ENCODE results near the gene MYO15A. TPM values are rescaled to one million over a fixed set of nuclear protein-coding genes. Genes with fewer than 3 reads are reported as not detected.

The MYO15A gene
- total RNA-seq, 2 donors from 2014 or later, result 0.32 to 8.3 TPM

DNA sequence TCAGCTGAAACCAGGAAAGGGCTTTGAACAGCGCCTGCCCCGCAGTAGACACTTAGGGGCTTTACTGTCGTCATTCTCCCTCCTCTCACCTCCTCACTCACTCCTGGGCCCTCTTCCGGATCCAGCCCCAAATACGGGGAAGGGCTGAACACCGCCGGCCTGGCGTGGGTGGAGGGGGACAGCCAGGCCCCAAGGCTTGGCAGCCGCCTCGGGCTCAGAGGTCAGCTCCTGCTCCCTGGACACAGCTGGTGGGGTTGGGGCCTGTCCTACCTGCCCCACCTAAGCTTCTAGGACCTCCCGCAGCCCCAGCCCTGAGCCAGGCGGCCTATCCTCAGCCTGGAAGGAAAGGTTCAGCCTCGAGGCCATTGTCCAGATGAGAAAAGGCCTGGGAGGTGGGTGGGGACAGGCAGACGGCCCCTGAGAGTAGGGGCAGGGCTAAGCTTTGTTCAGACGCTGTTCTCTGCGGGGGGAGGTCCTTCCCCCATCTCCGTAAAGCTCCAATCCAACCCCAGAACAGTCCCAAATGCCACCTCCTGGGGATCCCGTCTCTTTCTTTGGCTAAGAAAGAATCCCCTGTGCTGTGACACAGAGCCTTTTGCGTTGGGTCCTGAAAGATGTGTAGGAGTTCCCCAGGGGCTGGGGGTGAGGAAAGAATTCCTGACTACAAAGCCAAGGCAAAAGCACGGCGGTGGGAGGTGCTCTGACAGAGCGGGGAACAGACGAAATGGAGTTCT lies 116.0 kb downstream of the MYO15A start:
- no peaks in the 10 kb centered on the region for H3K9me3 ChIP-seq
- TF ChIP-seq, protein P1, sequence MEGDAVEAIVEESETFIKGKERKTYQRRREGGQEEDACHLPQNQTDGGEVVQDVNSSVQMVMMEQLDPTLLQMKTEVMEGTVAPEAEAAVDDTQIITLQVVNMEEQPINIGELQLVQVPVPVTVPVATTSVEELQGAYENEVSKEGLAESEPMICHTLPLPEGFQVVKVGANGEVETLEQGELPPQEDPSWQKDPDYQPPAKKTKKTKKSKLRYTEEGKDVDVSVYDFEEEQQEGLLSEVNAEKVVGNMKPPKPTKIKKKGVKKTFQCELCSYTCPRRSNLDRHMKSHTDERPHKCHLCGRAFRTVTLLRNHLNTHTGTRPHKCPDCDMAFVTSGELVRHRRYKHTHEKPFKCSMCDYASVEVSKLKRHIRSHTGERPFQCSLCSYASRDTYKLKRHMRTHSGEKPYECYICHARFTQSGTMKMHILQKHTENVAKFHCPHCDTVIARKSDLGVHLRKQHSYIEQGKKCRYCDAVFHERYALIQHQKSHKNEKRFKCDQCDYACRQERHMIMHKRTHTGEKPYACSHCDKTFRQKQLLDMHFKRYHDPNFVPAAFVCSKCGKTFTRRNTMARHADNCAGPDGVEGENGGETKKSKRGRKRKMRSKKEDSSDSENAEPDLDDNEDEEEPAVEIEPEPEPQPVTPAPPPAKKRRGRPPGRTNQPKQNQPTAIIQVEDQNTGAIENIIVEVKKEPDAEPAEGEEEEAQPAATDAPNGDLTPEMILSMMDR (IDR thresholded peaks at IDR 0.05), result no peak
- TF ChIP-seq POLR2A (IDR thresholded peaks at IDR 0.05) (no peak), POLR2AphosphoS5 (IDR thresholded peaks at IDR 0.05) (no peak)
- no peaks in the 10 kb centered on the region for H3K36me3 ChIP-seq
- WGBS, result 47% methylated on average over 23 of the region's 23 CpGs
- H3K27me3 ChIP-seq (replicated peaks; ENCODE audit: insufficient read depth), result no peaks in the 10 kb centered on the region
- intact Hi-C loops (cut with DNase I), result no loop called here
- no peak for DNase-seq (ENCODE audit: low spot score)
- no peaks in the 10 kb centered on the region for H3K4me1 ChIP-seq (replicated peaks)
- peak overlapping the region in 1 of 2 donors; percentile 13 for H3K27ac ChIP-seq
- peak overlapping the region; percentile 16 to 27 for H3K4me3 ChIP-seq

DNA sequence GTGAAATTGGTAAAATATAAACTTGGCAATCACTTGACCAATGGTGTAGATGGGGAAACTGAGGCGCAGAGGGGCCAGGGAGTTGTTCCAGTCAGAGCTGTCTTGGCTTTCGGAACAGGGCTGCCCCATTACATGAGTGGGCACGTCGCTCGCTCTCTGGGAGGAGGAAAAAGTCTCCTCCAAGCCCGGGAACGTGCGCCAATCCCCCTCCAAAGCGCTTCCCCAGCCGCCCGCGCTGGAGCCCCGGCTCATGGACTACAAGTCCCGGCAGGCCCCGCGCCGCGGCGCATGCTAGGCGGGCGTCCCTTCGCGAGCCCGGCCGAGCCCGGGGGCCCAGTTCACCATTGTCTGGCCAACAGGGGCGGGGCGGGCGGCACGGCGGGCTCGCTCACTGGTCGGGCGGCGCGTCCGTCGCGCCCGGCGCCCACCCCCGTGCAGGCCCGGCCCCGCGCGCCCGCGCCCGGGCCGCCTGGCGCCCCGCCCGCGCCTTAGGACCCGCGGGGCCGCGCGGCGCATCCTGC lies 116.6 kb downstream of the MYO15A start, which contains the start of gene LLGL1:
Gene LLGL1, plus strand, starts transcription at position 515 of the 521 bp plus-strand sequence. CDS start 48 bp downstream, outside the sequence.
- Histone ChIP-seq H3K36me3 (no peaks in the 10 kb centered on the region), H3K4me3 (peak within 1 kb of the TSS; percentile 53 to 57), H3K9me3 (no peaks in the 10 kb centered on the region), H3K27me3 (replicated peaks; ENCODE audit: insufficient read depth) (no peaks in the 10 kb centered on the region), H3K4me1 (replicated peaks) (no peaks in the 10 kb centered on the region), H3K27ac (peak within 1 kb of the TSS in 1 of 2 donors; percentile 13)
- intact Hi-C loops (cut with DNase I), result no loop called here
- WGBS, result under 1% methylated on average over 26 of the region's 60 CpGs
- peak; percentile 95 for DNase-seq (ENCODE audit: low spot score)
- TF ChIP-seq, protein P1 (IDR thresholded peaks at IDR 0.05), result peak in 1 of 4 experiments; percentile 15
- TF ChIP-seq POLR2A (IDR thresholded peaks at IDR 0.05) (no peak), POLR2AphosphoS5 (IDR thresholded peaks at IDR 0.05) (peak; percentile 76)

DNA sequence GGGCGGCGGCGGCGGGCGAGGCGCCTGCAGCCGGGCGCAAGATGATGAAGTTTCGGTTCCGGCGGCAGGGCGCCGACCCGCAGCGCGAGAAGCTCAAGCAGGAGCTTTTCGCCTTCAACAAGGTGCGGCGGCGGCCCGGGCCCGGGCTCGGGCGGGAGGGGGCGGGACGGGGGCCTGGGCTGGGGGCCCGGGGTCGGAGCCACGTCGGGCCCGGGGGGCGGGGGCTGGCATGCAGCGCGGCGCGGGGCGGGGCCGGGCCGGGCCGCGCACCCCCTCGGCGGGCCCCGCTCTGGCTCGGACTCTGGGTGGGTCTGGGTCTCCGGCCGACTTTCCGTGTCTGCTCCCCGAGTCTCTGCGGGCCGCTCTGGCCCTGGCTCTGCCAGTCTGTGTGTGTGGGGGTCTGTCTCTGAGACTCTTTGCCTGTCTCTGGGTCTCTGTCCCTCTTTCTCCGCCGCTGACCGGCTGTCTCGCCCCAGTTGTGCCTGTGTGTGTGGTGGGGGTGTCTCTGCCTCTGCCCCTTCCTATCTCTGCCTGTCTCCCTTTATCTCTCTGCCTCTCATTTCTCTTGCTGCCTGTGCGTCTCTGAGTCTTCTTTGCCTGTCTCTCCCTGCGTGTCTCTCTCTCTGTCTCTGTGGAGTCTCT lies 117.2 kb downstream of the MYO15A start:
- Histone ChIP-seq H3K9me3 (no peaks in the 10 kb centered on the region), H3K36me3 (no peaks in the 10 kb centered on the region), H3K27me3 (replicated peaks; ENCODE audit: insufficient read depth) (no peaks in the 10 kb centered on the region), H3K27ac (no peak overlapping the region), H3K4me1 (replicated peaks) (no peaks in the 10 kb centered on the region), H3K4me3 (peak overlapping the region; percentile 53 to 57)
- intact Hi-C loops (cut with DNase I), result no loop called here
- TF ChIP-seq, protein P1 (IDR thresholded peaks at IDR 0.05), result no peak
- TF ChIP-seq POLR2A (IDR thresholded peaks at IDR 0.05) (no peak), POLR2AphosphoS5 (IDR thresholded peaks at IDR 0.05) (no peak)
- 1% methylated on average over 29 of the region's 57 CpGs for WGBS
- no peak for DNase-seq (ENCODE audit: low spot score)

DNA sequence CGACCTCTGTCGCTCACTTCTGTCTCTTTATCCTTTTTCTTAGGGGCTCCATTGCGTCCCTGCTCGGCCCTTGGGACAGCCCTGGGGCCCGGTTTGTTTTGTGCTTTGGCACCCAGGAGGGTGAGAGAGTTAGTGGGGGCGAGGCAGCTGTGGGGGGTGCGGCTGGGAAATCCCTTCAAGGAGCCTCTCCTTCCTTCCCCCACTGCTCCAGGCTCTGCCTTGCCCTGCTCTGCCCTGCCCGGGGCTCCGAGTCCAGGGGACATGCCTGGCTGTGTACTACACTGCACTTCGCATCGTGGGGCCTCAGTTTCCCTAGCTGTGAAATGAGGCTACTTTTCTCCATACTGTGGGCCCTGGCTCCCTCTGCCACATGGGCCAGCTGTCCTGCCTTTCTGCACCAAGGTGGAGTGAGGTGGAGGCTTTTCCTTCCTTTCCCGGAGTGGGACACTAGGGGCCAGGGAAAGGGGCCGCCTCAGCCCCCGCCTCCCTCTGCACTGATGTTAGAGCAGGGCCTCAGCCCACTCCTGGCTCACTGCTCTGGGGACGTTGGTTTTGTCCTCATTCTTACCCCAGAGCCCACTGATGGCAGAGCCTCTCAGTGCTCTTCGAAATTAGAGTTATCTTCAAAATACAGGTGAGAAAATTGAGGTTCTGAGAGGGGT lies 117.9 kb downstream of the MYO15A start:
- whole genome bisulfite sequencing, result 16% methylated on average over 16 of the region's 16 CpGs
- peak overlapping the region; percentile 53 to 57 for H3K4me3 ChIP-seq
- H3K36me3 ChIP-seq, result no peaks in the 10 kb centered on the region
- H3K9me3 ChIP-seq, result no peaks in the 10 kb centered on the region
- no peak overlapping the region for H3K27ac ChIP-seq
- no peak for DNase-seq (ENCODE audit: low spot score)
- intact Hi-C loops (cut with DNase I), result no loop called here
- TF ChIP-seq, protein P1 (IDR thresholded peaks at IDR 0.05), result no peak
- TF ChIP-seq POLR2AphosphoS5 (IDR thresholded peaks at IDR 0.05) (no peak), POLR2A (IDR thresholded peaks at IDR 0.05) (no peak)
- no peaks in the 10 kb centered on the region for H3K4me1 ChIP-seq (replicated peaks)
- no peaks in the 10 kb centered on the region for H3K27me3 ChIP-seq (replicated peaks; ENCODE audit: insufficient read depth)
